Nephron (organoid): ENCODE measurements around the gene CCRL2.
"Not testable (repeated sequence)": the region's sequence is repeated elsewhere in the genome, so short reads cannot be mapped to it uniquely, and the experiment has no call there.

Experiments
- H3K27ac Mint-ChIP-seq, 3 experiments: 2 replicates each; pipeline ENCODE4 v1.8.0; 2020; ENCODE audit warnings: mixed read lengths in 3 of 3, mild to moderate bottlenecking in 2 of 3, moderate library complexity in 1 of 3
- H3K27me3 Mint-ChIP-seq: 2 replicates; pipeline ENCODE4 v1.8.0; 2021; ENCODE audit warnings: low read depth, mild to moderate bottlenecking, moderate library complexity, mixed read lengths
- H3K36me3 Mint-ChIP-seq: 2 replicates; pipeline ENCODE4 v1.8.0; 2020; ENCODE audit warnings: low read depth, mixed read lengths
- H3K4me1 Mint-ChIP-seq: 2 replicates; pipeline ENCODE4 v1.8.0; 2020; ENCODE audit warnings: mixed read lengths
- H3K4me3 Mint-ChIP-seq, 3 experiments: 2 replicates each; pipeline ENCODE4 v1.8.0; 2020; ENCODE audit warnings: mild to moderate bottlenecking in 3 of 3, mixed read lengths in 3 of 3, moderate library complexity in 2 of 3
- H3K9me3 Mint-ChIP-seq: 2 replicates; pipeline ENCODE4 v1.8.0; 2020; ENCODE audit warnings: mixed read lengths
- CTCF ChIP-seq, 3 experiments: fragments of 200-600 bp; sonication (generic); IDR thresholded peaks; one replicate each; pipeline ENCODE4 v1.5.0; 2021; ENCODE audit warnings: antibody characterized with exemption in 3 of 3; ENCODE audit not compliant: unreplicated experiment in 3 of 3

CCRL2 gene

GRCh38 chr3:46427404-46427803, 20.3 kb downstream of the CCRL2 start:
- Mint-ChIP-seq H3K27ac (peak overlapping the region in 1 of 3 experiments; percentile 40), H3K27me3 (peaks cover 11% of the 10 kb centered on the region)
- not testable (repeated sequence) for H3K4me3 Mint-ChIP-seq, H3K36me3 Mint-ChIP-seq, H3K4me1 Mint-ChIP-seq, H3K9me3 Mint-ChIP-seq
- peak in 1 of 3 experiments; percentile 18 for TF ChIP-seq CTCF (IDR thresholded peaks at IDR 0.05; ENCODE audit: unreplicated experiment in 3 of 3)

- peaks cover 10% of the 10 kb centered on the region for H3K9me3 Mint-ChIP-seq
These were observed 21.1 kb downstream of the CCRL2 start for GRCh38 chr3:46427916-46428833.

GRCh38 chr3:46429250-46429649, 22.2 kb downstream of the CCRL2 start:
- peaks cover 4% of the 10 kb centered on the region for H3K36me3 Mint-ChIP-seq
- no peak overlapping the region for H3K27ac Mint-ChIP-seq
- no peak overlapping the region for H3K4me3 Mint-ChIP-seq
- peaks cover 12% of the 10 kb centered on the region for H3K27me3 Mint-ChIP-seq
- H3K4me1 Mint-ChIP-seq, result peaks cover 8% of the 10 kb centered on the region
- peaks cover 13% of the 10 kb centered on the region for H3K9me3 Mint-ChIP-seq
- no peak for TF ChIP-seq CTCF (IDR thresholded peaks at IDR 0.05; ENCODE audit: unreplicated experiment in 3 of 3)

More at GRCh38 chr3:46427916-46428833, 21.1 kb downstream of the CCRL2 start:
- H3K4me1 Mint-ChIP-seq, result peaks cover 8% of the 10 kb centered on the region
- H3K4me3 Mint-ChIP-seq, result no peak overlapping the region
- peaks cover 11% of the 10 kb centered on the region for H3K27me3 Mint-ChIP-seq
- peak overlapping the region; percentile 19 to 40 (median 37) for H3K27ac Mint-ChIP-seq
- TF ChIP-seq CTCF (IDR thresholded peaks at IDR 0.05; ENCODE audit: unreplicated experiment in 3 of 3), result no peak
- H3K36me3 Mint-ChIP-seq, result peaks cover 4% of the 10 kb centered on the region

- Mint-ChIP-seq H3K36me3 (peaks cover 4% of the 10 kb centered on the region), H3K9me3 (peaks cover 13% of the 10 kb centered on the region), H3K4me1 (peaks cover 8% of the 10 kb centered on the region), H3K27me3 (peaks cover 14% of the 10 kb centered on the region), H3K4me3 (no peak overlapping the region), H3K27ac (no peak overlapping the region)
- no peak for TF ChIP-seq CTCF (IDR thresholded peaks at IDR 0.05; ENCODE audit: unreplicated experiment in 3 of 3)
These were observed 22.6 kb downstream of the CCRL2 start for GRCh38 chr3:46429671-46430070.

GRCh38 chr3:46430879-46431278, 23.8 kb downstream of the CCRL2 start:
- H3K9me3 Mint-ChIP-seq, result peaks cover 13% of the 10 kb centered on the region
- not testable (repeated sequence) for H3K4me1 Mint-ChIP-seq, H3K27ac Mint-ChIP-seq, H3K4me3 Mint-ChIP-seq, H3K36me3 Mint-ChIP-seq
- H3K27me3 Mint-ChIP-seq, result peaks cover 11% of the 10 kb centered on the region

GRCh38 chr3:46431905-46432304, 24.8 kb downstream of the CCRL2 start:
- H3K4me3 Mint-ChIP-seq, H3K27ac Mint-ChIP-seq, H3K36me3 Mint-ChIP-seq, H3K27me3 Mint-ChIP-seq, H3K4me1 Mint-ChIP-seq: not testable (repeated sequence)
- H3K9me3 Mint-ChIP-seq, result peaks cover 13% of the 10 kb centered on the region

- H3K27ac Mint-ChIP-seq, H3K27me3 Mint-ChIP-seq, H3K4me3 Mint-ChIP-seq, H3K4me1 Mint-ChIP-seq, H3K36me3 Mint-ChIP-seq: not testable (repeated sequence)
- H3K9me3 Mint-ChIP-seq, result peaks cover 13% of the 10 kb centered on the region
These were observed 26.1 kb downstream of the CCRL2 start for GRCh38 chr3:46433118-46433517.
